ENCODE results near the gene FPGS. TPM values are rescaled to one million over a fixed set of nuclear protein-coding genes. Genes with fewer than 3 reads are reported as not detected.

Gene FPGS
- total and polyA plus RNA-seq, 11 donors: 36.8 to 55.1 (median 41.5) TPM

GRCh38 chr9:127772603-127773002 lies 30.1 kb upstream of the FPGS start:
- intact Hi-C loops (cut with DNase I): no loop called here
- Histone ChIP-seq H3K4me3 (no peak overlapping the region), H3K27me3 (no peaks in the 10 kb centered on the region), H3K4me1 (peaks cover 0 to 71% (median 15%) of the 10 kb centered on the region in 12 donors), H3K9me3 (no peaks in the 10 kb centered on the region), H3K27ac (no peak overlapping the region), H3K36me3 (peaks cover 0 to 14% (median 0%) of the 10 kb centered on the region in 9 donors)
- ATAC-seq: no peak
- WGBS, 4 donors: 93 to 97% (median 95%) methylated on average over 5 of the region's 5 CpGs
- TF ChIP-seq POLR2A (IDR thresholded peaks at IDR 0.05): no peak
- TF ChIP-seq CTCF (IDR thresholded peaks at IDR 0.05): no peak
- DNase-seq: no peak

GRCh38 chr9:127773272-127773671 lies 29.4 kb upstream of the FPGS start:
- no peak for TF ChIP-seq CTCF (IDR thresholded peaks at IDR 0.05)
- TF ChIP-seq POLR2A (IDR thresholded peaks at IDR 0.05): no peak
- Histone ChIP-seq H3K9me3 (no peaks in the 10 kb centered on the region), H3K27me3 (no peaks in the 10 kb centered on the region), H3K4me1 (peaks cover 0 to 70% (median 13%) of the 10 kb centered on the region in 12 donors), H3K36me3 (peaks cover 0 to 14% (median 0%) of the 10 kb centered on the region in 9 donors), H3K4me3 (no peak overlapping the region), H3K27ac (no peak overlapping the region)
- WGBS, 4 donors: 88 to 92% (median 90%) methylated on average over 3 of the region's 3 CpGs
- DNase-seq (no peak), ATAC-seq (no peak)
- intact Hi-C loops (cut with DNase I): no loop called here

GRCh38 chr9:127773981-127774380 lies 28.7 kb upstream of the FPGS start:
- TF ChIP-seq POLR2A (IDR thresholded peaks at IDR 0.05) (no peak), CTCF (IDR thresholded peaks at IDR 0.05) (no peak)
- Histone ChIP-seq H3K27ac (no peak overlapping the region), H3K36me3 (peaks cover 0 to 14% (median 0%) of the 10 kb centered on the region in 9 donors), H3K4me1 (peaks cover 0 to 70% (median 17%) of the 10 kb centered on the region in 12 donors), H3K4me3 (no peak overlapping the region), H3K9me3 (no peaks in the 10 kb centered on the region), H3K27me3 (no peaks in the 10 kb centered on the region)
- ATAC-seq (no peak), DNase-seq (no peak)
- intact Hi-C loops (cut with DNase I): no loop called here
- WGBS, 4 donors: 90 to 95% (median 92%) methylated on average over 6 to 10 of the region's 10 CpGs

GRCh38 chr9:127776195-127776923 lies 26.3 kb upstream of the FPGS start:
- WGBS, 4 donors: 56 to 62% (median 57%) methylated on average over 10 to 15 of the region's 15 CpGs
- intact Hi-C loops (cut with DNase I): no loop called here
- ATAC-seq: peak in 1 of 4 donors; percentile 11
- DNase-seq: peak in 2 of 5 donors; percentile 49 to 65
- Histone ChIP-seq H3K36me3 (peaks cover 0 to 14% (median 0%) of the 10 kb centered on the region in 9 donors), H3K27ac (peak overlapping the region in 10 of 12 donors; percentile 11 to 94 (median 32)), H3K4me3 (peak overlapping the region in 9 of 12 donors; percentile 35 to 63 (median 49)), H3K9me3 (no peaks in the 10 kb centered on the region), H3K27me3 (no peaks in the 10 kb centered on the region), H3K4me1 (peaks cover 0 to 71% (median 21%) of the 10 kb centered on the region in 12 donors)
- no peak for TF ChIP-seq POLR2A (IDR thresholded peaks at IDR 0.05)
- TF ChIP-seq CTCF (IDR thresholded peaks at IDR 0.05): no peak
